Endothelial cell of umbilical vein (primary cell): ENCODE results near the gene LRP2. TPM values are rescaled to one million over a fixed set of nuclear protein-coding genes. Genes with fewer than 3 reads are reported as not detected.

Experiments used
- BruUV-seq: library from RNA; stranded (reverse); fragments of 400-500 nt; replicated peaks from 2 replicates; lab custom pipeline; 2021; lab: Mats Ljungman, UMichigan
- CTCF ChIA-PET: fragments of 300-600, 350-600 bp; sonication (Branson Sonifier 250); formaldehyde crosslinking; loops from one replicate; lab custom pipeline; 2021; ENCODE audit warnings: antibody characterized with exemption, inconsistent platforms; lab: Charles Lee
- POLR2A ChIA-PET: fragments of 300-600, 350-600 bp; sonication (Branson Sonifier 250); formaldehyde crosslinking; loops from one replicate; lab custom pipeline; 2021; ENCODE audit warnings: antibody characterized with exemption, inconsistent platforms; lab: Charles Lee
- DNase-seq: peaks from one replicate; pipeline ENCODE4 v3.0.0-alpha.2; 2011; ENCODE audit warnings: low read depth, low spot score
- FAIRE-seq: peaks from 2 replicates; lab custom pipeline; 2011; peaks lifted over from hg19 to GRCh38; lab: Jason Lieb, UNC
- H2AFZ ChIP-seq: 2 replicates; pipeline ENCODE4 v1.6.0; 2012; ENCODE audit warnings: low read depth, low read length, control low read depth, inconsistent platforms
- H3K27ac ChIP-seq: 2 replicates; pipeline ENCODE4 v1.5.1; 2011; ENCODE audit warnings: low read depth, mild to moderate bottlenecking, control low read depth, low read length, moderate library complexity; ENCODE audit not compliant: insufficient read depth
- H3K27me3 ChIP-seq, 2 experiments: 2 replicates each; pipeline versions ENCODE4 v1.6.0 to v1.6.1; 2011; ENCODE audit warnings: low read length in 2 of 2, mixed read lengths in 1 of 2; ENCODE audit not compliant: control insufficient read depth in 2 of 2, insufficient read depth in 2 of 2
- H3K36me3 ChIP-seq, 2 experiments: 2 replicates in 1 of 2; 3 replicates in 1 of 2; pipeline ENCODE4 v1.5.1; 2011; ENCODE audit warnings: low read length in 2 of 2, mild to moderate bottlenecking in 1 of 2, moderate library complexity in 1 of 2; ENCODE audit not compliant: control insufficient read depth in 2 of 2, insufficient read depth in 2 of 2; ENCODE audit errors: extremely low read depth in 1 of 2
- H3K4me1 ChIP-seq: 3 replicates; pipeline ENCODE4 v1.5.1; 2011; ENCODE audit warnings: mild to moderate bottlenecking, low read length; ENCODE audit not compliant: control insufficient read depth, insufficient read depth; ENCODE audit errors: extremely low read depth
- H3K4me2 ChIP-seq: 2 replicates; pipeline ENCODE4 v1.6.1; 2011; ENCODE audit warnings: low read length, control low read depth, mixed read lengths; ENCODE audit not compliant: insufficient read depth
- H3K4me3 ChIP-seq, 3 experiments: fragments of 200-600 bp in 1 of 3; sonication (generic), shearing (Covaris generic) in 1 of 3; replicated peaks in 1 of 3; 2 replicates each; pipeline ENCODE4 v1.5.1; 2011 to 2016; ENCODE audit warnings: control low read depth in 3 of 3, low read length in 3 of 3, mild to moderate bottlenecking in 2 of 3, inconsistent platforms in 1 of 3, low read depth in 1 of 3, moderate library complexity in 1 of 3; ENCODE audit not compliant: insufficient read depth in 1 of 3
- H3K79me2 ChIP-seq: 2 replicates; pipeline ENCODE4 v1.6.0; 2012; ENCODE audit warnings: low read length, inconsistent platforms; ENCODE audit not compliant: control insufficient read depth, insufficient read depth
- H3K9ac ChIP-seq: replicated peaks from 2 replicates; pipeline ENCODE3; 2011; ENCODE audit warnings: low read length, control low read depth; ENCODE audit not compliant: insufficient read depth; ENCODE audit errors: extremely low read depth
- H3K9me1 ChIP-seq: replicated peaks from 3 replicates; pipeline ENCODE4 v1.6.0; 2011; ENCODE audit warnings: mild to moderate bottlenecking, low read length; ENCODE audit not compliant: control insufficient read depth, insufficient read depth; ENCODE audit errors: extremely low read depth
- H3K9me3 ChIP-seq: replicated peaks from 2 replicates; pipeline ENCODE4 v1.5.1; 2012; ENCODE audit warnings: low read length, inconsistent platforms; ENCODE audit not compliant: control insufficient read depth, insufficient read depth
- H4K20me1 ChIP-seq: replicated peaks from 2 replicates; pipeline ENCODE3; 2011; ENCODE audit warnings: mild to moderate bottlenecking, low read length; ENCODE audit not compliant: control insufficient read depth, insufficient read depth; ENCODE audit errors: extremely low read depth
- EZH2 ChIP-seq: IDR thresholded peaks from 2 replicates; pipeline ENCODE4 v1.6.1; 2012; ENCODE audit warnings: borderline replicate concordance, low read depth, mild to moderate bottlenecking, moderate library complexity, low read length, inconsistent platforms; ENCODE audit not compliant: severe bottlenecking
- FOS ChIP-seq: IDR thresholded peaks from 2 replicates; pipeline ENCODE4 v1.6.1; 2011; ENCODE audit warnings: mild to moderate bottlenecking, low read length, moderate library complexity, borderline replicate concordance; ENCODE audit not compliant: insufficient read depth
- GATA2 ChIP-seq: IDR thresholded peaks from 2 replicates; pipeline ENCODE4 v1.7.0; 2011; ENCODE audit warnings: low read depth, mild to moderate bottlenecking, moderate library complexity, mixed read lengths, low read length; ENCODE audit not compliant: insufficient read length, insufficient read depth
- JUN ChIP-seq: IDR thresholded peaks from 2 replicates; pipeline ENCODE4 v1.6.1; 2011; ENCODE audit warnings: borderline replicate concordance, low read depth; ENCODE audit not compliant: insufficient read length, insufficient read depth
- MAX ChIP-seq: IDR thresholded peaks from 2 replicates; pipeline ENCODE4 v1.6.1; 2011; ENCODE audit not compliant: insufficient read depth, insufficient read length
- MYC ChIP-seq: IDR thresholded peaks from one replicate; pipeline ENCODE4 v1.6.1; 2011; ENCODE audit warnings: mild to moderate bottlenecking, low read depth, low read length
- POLR2A ChIP-seq: IDR thresholded peaks from 2 replicates; pipeline ENCODE4 v1.6.1; 2012; ENCODE audit warnings: low read depth, mild to moderate bottlenecking, control low read depth, low read length
- POLR2AphosphoS5 ChIP-seq: IDR thresholded peaks from 2 replicates; pipeline ENCODE4 v1.6.1; 2012; ENCODE audit warnings: low read depth, mild to moderate bottlenecking, control low read depth, low read length, moderate library complexity; ENCODE audit not compliant: insufficient read depth
- dilution Hi-C: fragments of 300-500 bp; cut with MboI; formaldehyde crosslinking; loops from one replicate; pipeline ENCODE4 v1.15.0; 2019; ENCODE audit warnings: low sequenced_read_pairs; ENCODE audit not compliant: extremely low pct_ligation_motif_present
- intact Hi-C: fragments of 100-400 bp; cut with micrococcal nuclease; formaldehyde crosslinking; loops from one replicate; pipeline ENCODE4 v1.10.0; 2022
- polyA plus RNA-seq, 4 experiments: library from polyadenylated mRNA; depleted of rRNA in 3 of 4; stranded (reverse) in 3 of 4; unstranded in 1 of 4; fragments of >200 nt; gene quantifications; 2 replicates each; pipeline versions ENCODE4 v1.2.1 to v1.2.3, GENCODE V29; 2011 to 2012; ENCODE audit warnings: missing spikeins in 1 of 4
- total RNA-seq: library from RNA; stranded (reverse); gene quantifications from 2 replicates; pipeline ENCODE4 v1.2.3, GENCODE V29; 2021

Gene LRP2
- total and polyA plus RNA-seq, 2 donors (not counting 3 experiments of a cell fraction or from before 2014, with no cell fraction given) = not detected

DNA sequence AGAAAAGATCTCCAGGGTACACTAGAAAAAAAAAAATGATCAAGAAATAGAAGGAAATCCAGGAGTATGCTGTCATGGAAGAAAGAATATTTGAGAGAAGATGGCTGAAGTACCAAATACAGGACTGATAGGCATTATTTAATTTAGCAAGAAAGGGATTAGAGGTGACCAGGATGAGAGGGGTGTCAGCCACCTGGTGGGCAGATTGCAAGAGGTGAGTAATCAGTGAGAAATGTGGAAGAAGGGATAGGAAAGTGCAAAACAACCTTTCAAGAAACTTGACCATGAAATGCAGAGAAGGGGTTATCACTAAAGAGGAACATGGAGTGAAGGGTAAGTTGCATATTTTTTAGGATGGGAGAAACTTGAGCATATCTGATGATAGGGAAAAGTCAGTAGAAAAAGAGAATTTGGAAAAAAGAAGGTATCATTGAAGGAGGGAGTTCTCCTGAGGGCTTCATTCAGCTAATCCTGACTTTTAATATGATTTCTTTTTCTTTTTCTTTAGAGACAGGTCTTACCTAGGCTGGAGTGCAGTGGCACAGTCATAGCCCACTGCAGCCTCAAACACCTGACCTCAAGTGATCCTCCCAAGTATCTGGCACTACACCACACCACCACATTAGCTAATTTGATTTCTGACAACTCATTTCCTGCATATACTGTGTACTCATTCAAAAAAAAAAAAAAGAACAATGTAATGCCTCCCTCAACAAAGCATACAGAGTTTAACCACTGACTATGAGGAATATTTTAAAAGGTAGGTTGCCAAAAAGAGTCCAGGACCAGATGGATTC, 101.3 kb downstream of the LRP2 start:
- FAIRE-seq = no peak
- intact Hi-C loops = no loop called here

GRCh38 chr2:169260246-169260645, 102.1 kb downstream of the LRP2 start:
- H3K4me1 ChIP-seq = no peaks in the 10 kb centered on the region
- H2AFZ ChIP-seq = no peak overlapping the region
- ChIA-PET POLR2A (no interaction called here), CTCF (no interaction called here)
- H3K9me1 ChIP-seq = no peaks in the 10 kb centered on the region
- intact Hi-C loops = no loop called here
- no peaks in the 10 kb centered on the region for H3K79me2 ChIP-seq
- DNase-seq = no peak
- H4K20me1 ChIP-seq = no peaks in the 10 kb centered on the region
- no peak for TF ChIP-seq POLR2AphosphoS5
- no peak for TF ChIP-seq MYC
- TF ChIP-seq POLR2A = no peak
- TF ChIP-seq GATA2 = no peak
- H3K4me3 ChIP-seq = no peak overlapping the region
- no peak overlapping the region for H3K27ac ChIP-seq
- FAIRE-seq = no peak
- H3K9ac ChIP-seq = no peak overlapping the region
- H3K27me3 ChIP-seq = peaks cover 0 to 2% of the 10 kb centered on the region in 2 experiments
- BruUV-seq = no TSS peak
- no peak overlapping the region for H3K4me2 ChIP-seq
- no peaks in the 10 kb centered on the region for H3K36me3 ChIP-seq
- no peaks in the 10 kb centered on the region for H3K9me3 ChIP-seq
- dilution Hi-C loops = no loop called here

More for the DNA sequence above, 101.3 kb downstream of the LRP2 start:
- ChIA-PET POLR2A (no interaction called here), CTCF (no interaction called here)
- no peaks in the 10 kb centered on the region for H3K36me3 ChIP-seq
- no peaks in the 10 kb centered on the region for H4K20me1 ChIP-seq
- H3K79me2 ChIP-seq = no peaks in the 10 kb centered on the region
- dilution Hi-C loops = no loop called here
- no peak overlapping the region for H3K27ac ChIP-seq
- H3K4me2 ChIP-seq = no peak overlapping the region
- DNase-seq = no peak
- peaks cover 0 to 2% of the 10 kb centered on the region in 2 experiments for H3K27me3 ChIP-seq
- no peak overlapping the region for H3K4me3 ChIP-seq
- H3K9ac ChIP-seq = no peak overlapping the region
- no peak for TF ChIP-seq MYC
- no peak for TF ChIP-seq FOS
- TF ChIP-seq JUN = no peak
- TF ChIP-seq POLR2A = no peak
- no peak for TF ChIP-seq EZH2
- no peak for TF ChIP-seq MAX
- no peak for TF ChIP-seq GATA2
- H2AFZ ChIP-seq = no peak overlapping the region
- H3K4me1 ChIP-seq = no peaks in the 10 kb centered on the region
- BruUV-seq = no TSS peak
- H3K9me1 ChIP-seq = no peaks in the 10 kb centered on the region
- no peaks in the 10 kb centered on the region for H3K9me3 ChIP-seq
